H9 (cell line): ENCODE data around the gene RASGEF1C. TPM values are rescaled to one million over a fixed set of nuclear protein-coding genes. Genes with fewer than 3 reads are reported as not detected.

Experiments
- DNase-seq: peaks from one replicate; pipeline ENCODE4 v3.0.0-alpha.2; 2017
- H2AFZ ChIP-seq: one replicate; pipeline ENCODE4 v1.6.1; 2013; ENCODE audit warnings: mild to moderate bottlenecking, low read length, control low read depth, moderate library complexity
- H2AK5ac ChIP-seq: 2 replicates; pipeline ENCODE4 v1.6.1; 2013; ENCODE audit warnings: low read length, control low read depth, mixed read lengths; ENCODE audit not compliant: insufficient read length
- H2BK120ac ChIP-seq: one replicate; pipeline ENCODE4 v1.6.1; 2013; ENCODE audit warnings: low read depth, mild to moderate bottlenecking, low read length, control low read depth, inconsistent platforms; ENCODE audit not compliant: poor library complexity, severe bottlenecking
- H2BK12ac ChIP-seq: 2 replicates; pipeline ENCODE4 v1.6.1; 2013; ENCODE audit warnings: low read length, control low read depth, mixed read lengths, low read depth; ENCODE audit not compliant: insufficient read length
- H2BK15ac ChIP-seq: 2 replicates; pipeline ENCODE4 v1.6.1; 2013; ENCODE audit warnings: low read depth, low read length, control low read depth
- H2BK20ac ChIP-seq: one replicate; pipeline ENCODE4 v1.6.1; 2013; ENCODE audit warnings: low read depth, mild to moderate bottlenecking, low read length, control low read depth, inconsistent platforms; ENCODE audit not compliant: poor library complexity, severe bottlenecking
- H2BK5ac ChIP-seq: 2 replicates; pipeline ENCODE4 v1.6.1; 2013; ENCODE audit warnings: low read length, control low read depth, mixed read lengths; ENCODE audit not compliant: insufficient read length
- H3K14ac ChIP-seq: 2 replicates; pipeline ENCODE4 v1.6.1; 2013; ENCODE audit warnings: low read length, control low read depth; ENCODE audit not compliant: insufficient read depth
- H3K18ac ChIP-seq: 2 replicates; pipeline ENCODE4 v1.6.1; 2013; ENCODE audit warnings: low read depth, mild to moderate bottlenecking, mixed read lengths, low read length, control low read depth; ENCODE audit not compliant: insufficient read length
- H3K23ac ChIP-seq: 2 replicates; pipeline ENCODE4 v1.6.1; 2013; ENCODE audit warnings: low read length, control low read depth, mixed read lengths, low read depth; ENCODE audit not compliant: insufficient read length
- H3K23me2 ChIP-seq: 2 replicates; pipeline ENCODE4 v1.6.1; 2013; ENCODE audit warnings: low read depth, mild to moderate bottlenecking, mixed read lengths, low read length, control low read depth; ENCODE audit not compliant: insufficient read length, poor library complexity, severe bottlenecking
- H3K27ac ChIP-seq: 2 replicates; pipeline ENCODE4 v1.5.1; 2013; ENCODE audit warnings: low read length, control low read depth, mixed read lengths, low read depth; ENCODE audit not compliant: insufficient read length
- H3K27me3 ChIP-seq: 2 replicates; pipeline ENCODE4 v1.6.1; 2013; ENCODE audit warnings: low read length, control low read depth, inconsistent platforms; ENCODE audit not compliant: insufficient read depth
- H3K4ac ChIP-seq: 2 replicates; pipeline ENCODE4 v1.6.1; 2013; ENCODE audit warnings: low read depth, mild to moderate bottlenecking, control low read depth, inconsistent platforms, low read length, moderate library complexity
- H3K4me1 ChIP-seq: 2 replicates; pipeline ENCODE4 v1.6.1; 2013; ENCODE audit warnings: low read length, control low read depth, inconsistent platforms; ENCODE audit not compliant: insufficient read depth
- H3K4me2 ChIP-seq: 2 replicates; pipeline ENCODE4 v1.6.1; 2013; ENCODE audit warnings: low read length, control low read depth, mixed read lengths; ENCODE audit not compliant: insufficient read length, insufficient read depth
- H3K56ac ChIP-seq: 2 replicates; pipeline ENCODE4 v1.6.1; 2013; ENCODE audit warnings: low read depth, mild to moderate bottlenecking, mixed read lengths, low read length, control low read depth; ENCODE audit not compliant: insufficient read length
- H3K79me1 ChIP-seq: 2 replicates; pipeline ENCODE4 v1.6.1; 2013; ENCODE audit warnings: low read depth, mild to moderate bottlenecking, moderate library complexity, low read length, control low read depth, inconsistent platforms; ENCODE audit not compliant: insufficient read depth, poor library complexity, severe bottlenecking
- H3K79me2 ChIP-seq: 2 replicates; pipeline ENCODE4 v1.6.1; 2013; ENCODE audit warnings: low read length, control low read depth, inconsistent platforms; ENCODE audit not compliant: insufficient read depth
- H3K9ac ChIP-seq: 2 replicates; pipeline ENCODE4 v1.6.1; 2013; ENCODE audit warnings: low read length, control low read depth, mixed read lengths; ENCODE audit not compliant: insufficient read length; ENCODE audit errors: extremely low read depth
- H3K9me3 ChIP-seq: one replicate; pipeline ENCODE4 v1.6.1; 2013; ENCODE audit warnings: low read depth, low read length, inconsistent platforms; ENCODE audit not compliant: control insufficient read depth
- H3T11ph ChIP-seq: one replicate; pipeline ENCODE4 v1.6.1; 2013; ENCODE audit warnings: mild to moderate bottlenecking, low read length, control low read depth, inconsistent platforms
- H4K20me1 ChIP-seq: one replicate; pipeline ENCODE4 v1.6.1; 2013; ENCODE audit not compliant: control insufficient read depth, insufficient read length, insufficient read depth
- H4K5ac ChIP-seq: 2 replicates; pipeline ENCODE4 v1.6.1; 2013; ENCODE audit warnings: low read depth, mild to moderate bottlenecking, mixed read lengths, low read length, control low read depth; ENCODE audit not compliant: insufficient read length
- H4K8ac ChIP-seq: replicated peaks from 2 replicates; pipeline ENCODE4 v1.6.1; 2013; ENCODE audit warnings: low read length, control low read depth, mixed read lengths, low read depth; ENCODE audit not compliant: insufficient read length
- H4K91ac ChIP-seq: 2 replicates; pipeline ENCODE4 v1.6.1; 2013; ENCODE audit warnings: low read depth, mild to moderate bottlenecking, moderate library complexity, mixed read lengths, low read length, control low read depth; ENCODE audit not compliant: insufficient read length
- H3K27ac Mint-ChIP-seq, 3 experiments: 2 replicates in 2 of 3; 3 replicates in 1 of 3; pipeline ENCODE4 v1.8.0; 2020 to 2021; ENCODE audit warnings: mixed read lengths in 3 of 3, mild to moderate bottlenecking in 1 of 3, moderate library complexity in 1 of 3
- H3K27me3 Mint-ChIP-seq: 2 replicates; pipeline ENCODE4 v1.8.0; 2021; ENCODE audit warnings: low read depth, mild to moderate bottlenecking, moderate library complexity, mixed read lengths
- H3K36me3 Mint-ChIP-seq, 3 experiments: 2 replicates in 2 of 3; 3 replicates in 1 of 3; pipeline ENCODE4 v1.8.0; 2020 to 2021; ENCODE audit warnings: low read depth in 3 of 3, mixed read lengths in 3 of 3; ENCODE audit not compliant: insufficient read depth in 1 of 3
- H3K4me1 Mint-ChIP-seq, 2 experiments: 2 replicates each; pipeline ENCODE4 v1.8.0; 2020; ENCODE audit warnings: mixed read lengths in 2 of 2
- H3K4me3 Mint-ChIP-seq, 2 experiments: 2 replicates in 1 of 2; 3 replicates in 1 of 2; pipeline ENCODE4 v1.8.0; 2020 to 2021; ENCODE audit warnings: mild to moderate bottlenecking in 2 of 2, mixed read lengths in 2 of 2, moderate library complexity in 1 of 2
- H3K9me3 Mint-ChIP-seq, 2 experiments: 2 replicates in 1 of 2; 3 replicates in 1 of 2; pipeline ENCODE4 v1.8.0; 2020; ENCODE audit warnings: mild to moderate bottlenecking in 2 of 2, mixed read lengths in 2 of 2, moderate library complexity in 1 of 2
- WGBS: extraction: QIAGEN DNeasy Blood & Tissue Kit; methylation state at CpG from one replicate; pipeline ENCODE4 v1.1.7; 2013; ENCODE audit warnings: missing lambda C conversion rate, low lambda C conversion rate, mixed read lengths; ENCODE audit not compliant: insufficient read length; ENCODE audit errors: extremely low coverage; 5-methylcytosine and 5-hydroxymethylcytosine counted together
- total RNA-seq: library from RNA; stranded (reverse); gene quantifications from 2 replicates; pipeline ENCODE4 v1.2.1, GENCODE V29; 2021
- TF ChIP-seq, protein P1 (sequence below): fragments of 200-600 bp; sonication (generic); conservative IDR thresholded peaks from 3 replicates; pipeline ENCODE4 v1.8.0; 2021; ENCODE audit warnings: antibody characterized with exemption, mild to moderate bottlenecking

RASGEF1C gene
- total RNA-seq, 1 experiment from 2014 or later: 0.83 TPM

DNA sequence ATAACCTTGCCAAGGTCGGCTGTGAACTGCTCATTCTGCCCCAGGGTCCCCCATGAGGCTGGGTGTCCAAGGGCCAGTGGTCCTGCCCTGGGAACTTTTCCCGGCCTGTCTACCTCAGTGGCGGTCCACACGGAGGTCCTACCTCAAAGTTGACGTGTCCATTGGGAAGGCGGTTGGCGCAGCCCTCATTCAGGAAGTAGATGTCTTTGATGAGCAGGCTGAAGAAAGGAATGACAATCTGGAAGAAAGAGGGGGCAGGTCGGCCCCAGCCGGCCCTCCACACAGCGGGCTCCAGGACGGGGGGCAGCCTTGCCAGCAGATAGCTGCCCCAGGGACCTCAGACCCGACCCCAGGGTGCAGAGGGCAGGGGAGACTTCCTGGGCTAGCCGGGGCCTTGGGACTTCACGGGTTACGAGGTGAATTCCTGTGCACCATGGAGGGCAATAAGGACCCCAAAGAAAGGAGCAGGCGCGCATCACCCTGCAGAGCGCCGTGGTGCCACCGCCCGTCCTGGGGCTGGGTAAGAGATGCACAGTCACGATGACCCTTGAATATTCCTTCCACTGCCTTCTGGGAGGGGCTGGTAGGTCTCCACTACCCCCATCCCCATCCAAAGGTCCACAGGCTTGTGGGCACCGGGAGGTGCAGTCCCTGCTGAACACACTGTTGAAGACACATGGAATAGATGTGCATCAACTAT is 94.6 kb downstream of the RASGEF1C start:
- H3K23me2 ChIP-seq: no peaks in the 10 kb centered on the region
- no peak overlapping the region for H2BK120ac ChIP-seq
- H3K9me3 ChIP-seq: no peaks in the 10 kb centered on the region
- TF ChIP-seq, protein P1, sequence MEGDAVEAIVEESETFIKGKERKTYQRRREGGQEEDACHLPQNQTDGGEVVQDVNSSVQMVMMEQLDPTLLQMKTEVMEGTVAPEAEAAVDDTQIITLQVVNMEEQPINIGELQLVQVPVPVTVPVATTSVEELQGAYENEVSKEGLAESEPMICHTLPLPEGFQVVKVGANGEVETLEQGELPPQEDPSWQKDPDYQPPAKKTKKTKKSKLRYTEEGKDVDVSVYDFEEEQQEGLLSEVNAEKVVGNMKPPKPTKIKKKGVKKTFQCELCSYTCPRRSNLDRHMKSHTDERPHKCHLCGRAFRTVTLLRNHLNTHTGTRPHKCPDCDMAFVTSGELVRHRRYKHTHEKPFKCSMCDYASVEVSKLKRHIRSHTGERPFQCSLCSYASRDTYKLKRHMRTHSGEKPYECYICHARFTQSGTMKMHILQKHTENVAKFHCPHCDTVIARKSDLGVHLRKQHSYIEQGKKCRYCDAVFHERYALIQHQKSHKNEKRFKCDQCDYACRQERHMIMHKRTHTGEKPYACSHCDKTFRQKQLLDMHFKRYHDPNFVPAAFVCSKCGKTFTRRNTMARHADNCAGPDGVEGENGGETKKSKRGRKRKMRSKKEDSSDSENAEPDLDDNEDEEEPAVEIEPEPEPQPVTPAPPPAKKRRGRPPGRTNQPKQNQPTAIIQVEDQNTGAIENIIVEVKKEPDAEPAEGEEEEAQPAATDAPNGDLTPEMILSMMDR: no peak
- Mint-ChIP-seq H3K27me3 (no peaks in the 10 kb centered on the region), H3K4me1 (peaks cover 5 to 15% of the 10 kb centered on the region in 2 experiments; a peak in 3 of 4 replicates), H3K4me3 (no peak overlapping the region), H3K36me3 (peaks cover 0 to 2% (median 0%) of the 10 kb centered on the region in 3 experiments; a peak in 1 of 7 replicates), H3K9me3 (no peaks in the 10 kb centered on the region; a peak in 1 of 5 replicates), H3K27ac (no peak overlapping the region)
- no peak overlapping the region for H4K8ac ChIP-seq
- H3K14ac ChIP-seq: no peak overlapping the region
- no peak overlapping the region for H2BK15ac ChIP-seq
- H4K5ac ChIP-seq: no peak overlapping the region
- WGBS: no CpG with 5 or more reads among the region's 23 CpGs
- H2BK20ac ChIP-seq: no peak overlapping the region
- no peak overlapping the region for H3K4ac ChIP-seq
- no peak overlapping the region for H2BK5ac ChIP-seq
- H3K79me2 ChIP-seq: no peaks in the 10 kb centered on the region
- no peak overlapping the region for H3K4me2 ChIP-seq
- no peak overlapping the region for H3K56ac ChIP-seq
- H4K91ac ChIP-seq: no peak overlapping the region
- no peak overlapping the region for H3K27ac ChIP-seq
- H3T11ph ChIP-seq: no peak overlapping the region
- no peaks in the 10 kb centered on the region for H3K27me3 ChIP-seq
- no peak for DNase-seq
- H3K4me1 ChIP-seq: no peaks in the 10 kb centered on the region
- no peaks in the 10 kb centered on the region for H3K79me1 ChIP-seq
- no peak overlapping the region for H2AFZ ChIP-seq
- H3K23ac ChIP-seq: no peak overlapping the region
- H3K9ac ChIP-seq: no peak overlapping the region
- no peak overlapping the region for H2BK12ac ChIP-seq
- no peak overlapping the region for H3K18ac ChIP-seq
- no peak overlapping the region for H2AK5ac ChIP-seq
- H4K20me1 ChIP-seq: no peaks in the 10 kb centered on the region
